BE2C (cell line): ENCODE measurements around the gene RAI1.

Experiments
- DNase-seq: peaks from one replicate; pipeline ENCODE4 v3.0.0-alpha.2; 2020
- H3K27me3 ChIP-seq: fragments of 250-450 bp; sonication (Bioruptor Pico); 2 replicates; pipeline ENCODE4 v1.5.1; 2020; ENCODE audit warnings: mild to moderate bottlenecking
- H3K36me3 ChIP-seq: fragments of 250-450 bp; sonication (Bioruptor Pico); 2 replicates; pipeline ENCODE4 v1.5.1; 2020; ENCODE audit warnings: mild to moderate bottlenecking
- H3K4me1 ChIP-seq: fragments of 250-450 bp; sonication (Bioruptor Pico); 2 replicates; pipeline ENCODE4 v1.5.1; 2020
- H3K4me3 ChIP-seq: 2 replicates; pipeline ENCODE4 v1.5.1; 2011; ENCODE audit warnings: low read depth, low read length
- H3K9me3 ChIP-seq: fragments of 250-450 bp; sonication (Bioruptor Pico); 2 replicates; pipeline ENCODE4 v1.5.1; 2020
- CTCF ChIP-seq: IDR thresholded peaks from 2 replicates; pipeline ENCODE4 v1.5.1; 2012; ENCODE audit warnings: mild to moderate bottlenecking, low read depth, low read length

Gene RAI1

DNA sequence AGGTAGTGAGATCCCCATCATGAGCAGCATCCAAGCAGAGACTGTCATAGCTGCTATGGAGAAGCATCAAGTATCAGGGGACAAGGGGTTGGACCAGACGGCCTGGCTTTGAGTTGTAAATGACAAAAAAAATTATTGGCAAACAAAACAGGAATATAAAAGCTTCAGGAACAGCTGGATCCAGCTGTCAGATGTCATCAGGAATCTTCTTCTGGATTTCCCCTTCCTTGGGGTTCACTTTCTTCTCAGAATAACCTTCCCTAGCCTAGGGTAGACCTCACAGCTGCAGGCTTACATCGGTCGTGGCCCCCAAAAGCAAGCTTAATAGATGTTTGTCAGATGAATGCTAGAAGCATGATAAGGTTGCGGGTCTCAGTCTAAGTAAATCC, 17.2 kb upstream of the RAI1 start:
- no peaks in the 10 kb centered on the region for H3K36me3 ChIP-seq
- no peak for TF ChIP-seq CTCF
- H3K27me3 ChIP-seq = no peaks in the 10 kb centered on the region
- no peak for DNase-seq
- no peaks in the 10 kb centered on the region for H3K9me3 ChIP-seq
- peaks cover 3% of the 10 kb centered on the region; the same call in 1 of the 2 replicates for H3K4me1 ChIP-seq
- no peak overlapping the region for H3K4me3 ChIP-seq

DNA sequence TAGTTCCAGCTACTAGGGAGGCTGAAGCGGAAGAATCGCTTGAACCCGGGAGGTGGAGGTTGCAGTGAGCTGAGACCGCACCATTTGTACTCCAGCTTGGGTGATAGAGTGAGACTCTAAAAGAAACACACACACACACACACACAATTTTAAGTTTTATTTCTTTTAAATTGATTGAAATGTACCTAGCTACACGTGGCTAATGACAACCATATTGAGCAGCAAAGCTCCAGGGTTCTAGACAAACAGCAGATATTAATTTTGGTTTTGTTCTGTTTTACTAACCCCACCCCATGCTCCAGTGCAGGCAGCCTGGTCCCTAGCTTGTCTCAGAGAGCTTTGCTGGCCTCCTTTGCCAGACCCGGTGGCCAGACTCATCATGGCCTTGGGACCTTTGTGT, 16.0 kb upstream of the RAI1 start:
- no peaks in the 10 kb centered on the region for H3K9me3 ChIP-seq
- H3K27me3 ChIP-seq = no peaks in the 10 kb centered on the region
- H3K4me3 ChIP-seq = no peak overlapping the region
- peaks cover 3% of the 10 kb centered on the region; the same call in 1 of the 2 replicates for H3K4me1 ChIP-seq
- no peaks in the 10 kb centered on the region for H3K36me3 ChIP-seq
- TF ChIP-seq CTCF = no peak
- no peak for DNase-seq

GRCh38 chr17:17666111-17666714, 15.0 kb upstream of the RAI1 start:
- no peaks in the 10 kb centered on the region for H3K27me3 ChIP-seq
- no peak for TF ChIP-seq CTCF
- no peak for DNase-seq
- no peak overlapping the region for H3K4me3 ChIP-seq
- H3K36me3 ChIP-seq = no peaks in the 10 kb centered on the region
- H3K9me3 ChIP-seq = no peaks in the 10 kb centered on the region
- peaks cover 3% of the 10 kb centered on the region; the same call in 1 of the 2 replicates for H3K4me1 ChIP-seq

- peaks cover 3% of the 10 kb centered on the region; the same call in 1 of the 2 replicates for H3K4me1 ChIP-seq
- no peaks in the 10 kb centered on the region for H3K9me3 ChIP-seq
- no peak for DNase-seq
- H3K4me3 ChIP-seq = no peak overlapping the region
- TF ChIP-seq CTCF = no peak
- no peaks in the 10 kb centered on the region for H3K36me3 ChIP-seq
- H3K27me3 ChIP-seq = no peaks in the 10 kb centered on the region
These were observed 14.0 kb upstream of the RAI1 start for GRCh38 chr17:17667231-17667630.

- Histone ChIP-seq H3K27me3 (no peaks in the 10 kb centered on the region), H3K4me1 (peaks cover 3% of the 10 kb centered on the region; the same call in 1 of the 2 replicates), H3K36me3 (no peaks in the 10 kb centered on the region), H3K9me3 (no peaks in the 10 kb centered on the region), H3K4me3 (no peak overlapping the region)
- DNase-seq = no peak
- TF ChIP-seq CTCF = no peak
These were observed 13.3 kb upstream of the RAI1 start for GRCh38 chr17:17667947-17668346.

DNA sequence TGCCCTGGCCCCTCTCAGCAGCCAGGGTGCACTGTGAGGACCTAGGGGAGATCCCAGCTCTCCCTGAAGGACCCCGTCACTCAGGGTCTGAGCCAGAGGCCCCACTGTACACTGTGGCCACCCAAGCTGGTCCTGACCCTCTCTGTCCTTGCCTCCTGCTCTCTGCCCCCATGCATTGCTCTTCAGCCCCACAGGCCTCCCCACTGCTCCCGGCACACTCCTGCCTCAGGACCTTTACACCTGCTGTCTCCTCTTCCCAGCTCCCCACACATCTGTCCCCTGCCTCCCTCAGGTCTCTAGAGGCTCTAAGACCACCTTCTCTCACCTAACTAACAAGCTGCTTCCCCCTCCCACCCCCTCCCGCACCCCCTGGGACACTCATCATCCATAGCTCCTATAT, 12.9 kb upstream of the RAI1 start:
- no peak for TF ChIP-seq CTCF
- no peaks in the 10 kb centered on the region for H3K27me3 ChIP-seq
- no peak for DNase-seq
- no peak overlapping the region for H3K4me3 ChIP-seq
- no peaks in the 10 kb centered on the region for H3K36me3 ChIP-seq
- H3K9me3 ChIP-seq = no peaks in the 10 kb centered on the region
- no peaks in the 10 kb centered on the region; the same call in 1 of the 2 replicates for H3K4me1 ChIP-seq
